ENCODE results near the gene ZNF346.

- no peak for TF ChIP-seq POLR2A (IDR thresholded peaks at IDR 0.05; ENCODE audit: low read length)
- no peak for TF ChIP-seq GATA1 (IDR thresholded peaks at IDR 0.05; ENCODE audit: low read depth, low read length)
Observed at GRCh38 chr5:177064500-177065277, 42.2 kb downstream of the ZNF346 start.
